Activated naive CD4-positive, alpha-beta T cell treated with Interleukin-2 at 50 U/mL for 16 hours (primary cell): ENCODE measurements around the gene LRP5.

Experiments
- DNase-seq: peaks from one replicate; pipeline ENCODE4 v3.0.0-alpha.2; 2020

Gene LRP5

DNA sequence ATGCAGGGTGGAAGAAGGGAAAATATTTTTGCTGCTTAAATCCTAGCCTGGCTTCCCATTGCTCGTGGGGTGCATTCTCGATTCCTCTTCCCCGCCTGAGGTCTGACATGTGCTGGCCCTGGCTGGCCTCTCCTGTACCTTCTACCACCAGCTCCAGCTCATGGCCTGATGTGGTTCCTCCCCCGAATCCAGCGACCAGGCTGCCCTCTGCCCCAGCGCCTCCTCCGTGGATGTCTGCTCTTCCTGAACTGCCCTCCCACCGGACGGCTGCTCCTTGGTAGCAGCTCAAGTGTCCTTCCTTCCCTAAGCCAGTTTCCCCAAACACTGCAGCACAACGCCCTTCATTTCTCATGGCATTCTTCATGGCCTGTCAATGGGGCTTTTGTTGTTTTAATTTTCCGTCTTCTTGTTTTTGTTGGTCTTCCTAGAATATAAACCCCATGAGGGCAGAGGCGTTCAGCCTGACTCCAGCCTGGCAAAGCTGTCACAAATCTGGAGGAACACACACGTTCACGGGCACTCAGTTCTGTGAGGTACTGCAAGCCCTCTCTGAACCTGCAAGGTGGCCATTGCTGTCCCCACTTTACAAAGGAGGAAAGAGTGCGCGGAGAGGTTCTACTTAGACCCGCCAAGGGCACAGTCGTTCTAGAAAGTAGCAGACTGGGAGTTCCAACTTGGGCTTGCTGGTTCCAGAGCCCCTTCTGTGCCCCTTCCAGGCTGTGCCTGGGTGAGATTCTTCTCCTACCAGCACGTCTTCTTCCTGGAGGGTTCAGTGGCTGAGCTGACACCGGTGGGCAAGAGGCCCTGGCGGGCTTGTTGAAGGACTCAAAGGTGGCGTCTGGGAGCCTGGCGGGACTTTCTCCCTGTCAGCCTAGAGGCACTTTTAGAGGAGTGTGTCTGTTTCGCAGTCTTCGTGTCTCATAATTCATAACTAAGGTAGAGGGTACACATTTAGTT lies 953 bp upstream of the LRP5 start:
- no peak for DNase-seq

DNA sequence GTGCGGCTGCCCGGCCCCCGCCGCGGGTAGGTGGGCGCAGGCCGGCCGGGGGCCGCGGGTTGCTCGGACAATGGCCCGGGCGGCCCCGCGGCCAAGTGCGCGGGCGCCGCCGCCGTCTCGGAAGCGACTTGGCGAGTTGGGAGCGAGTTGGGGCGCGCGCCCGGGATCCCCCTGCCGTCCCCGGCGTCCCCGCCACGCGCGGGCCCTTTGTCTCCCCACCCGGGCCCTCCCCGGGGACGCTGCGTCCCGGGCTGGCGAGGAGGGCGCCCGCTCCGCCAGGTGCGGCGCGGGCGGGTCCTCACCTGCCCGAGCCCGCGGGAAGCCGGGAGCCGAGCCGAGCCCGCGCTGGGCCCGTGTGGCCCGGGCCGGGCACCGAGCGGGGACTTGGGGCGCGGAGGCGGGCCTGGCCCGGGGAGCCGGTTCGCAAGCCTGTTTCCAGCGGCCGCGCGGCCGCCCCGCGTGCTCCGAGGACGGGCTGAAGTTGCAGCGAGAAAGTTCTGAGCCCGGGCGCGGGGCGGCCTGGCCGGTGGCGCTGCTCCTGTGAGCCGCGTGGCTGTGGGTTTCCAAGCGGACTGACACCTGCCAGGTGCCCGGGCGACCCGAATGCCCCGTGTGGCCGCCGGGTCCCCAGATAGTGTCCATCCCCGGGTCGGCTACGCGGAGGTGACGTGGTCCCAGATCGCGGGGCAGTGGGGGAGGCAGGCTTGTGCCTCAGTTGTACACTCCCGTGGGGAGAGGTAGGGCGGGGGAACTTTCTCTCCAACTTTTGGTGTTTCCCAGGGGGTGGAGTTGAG lies 586 bp downstream of the LRP5 start:
- peak; percentile 17 for DNase-seq

DNA sequence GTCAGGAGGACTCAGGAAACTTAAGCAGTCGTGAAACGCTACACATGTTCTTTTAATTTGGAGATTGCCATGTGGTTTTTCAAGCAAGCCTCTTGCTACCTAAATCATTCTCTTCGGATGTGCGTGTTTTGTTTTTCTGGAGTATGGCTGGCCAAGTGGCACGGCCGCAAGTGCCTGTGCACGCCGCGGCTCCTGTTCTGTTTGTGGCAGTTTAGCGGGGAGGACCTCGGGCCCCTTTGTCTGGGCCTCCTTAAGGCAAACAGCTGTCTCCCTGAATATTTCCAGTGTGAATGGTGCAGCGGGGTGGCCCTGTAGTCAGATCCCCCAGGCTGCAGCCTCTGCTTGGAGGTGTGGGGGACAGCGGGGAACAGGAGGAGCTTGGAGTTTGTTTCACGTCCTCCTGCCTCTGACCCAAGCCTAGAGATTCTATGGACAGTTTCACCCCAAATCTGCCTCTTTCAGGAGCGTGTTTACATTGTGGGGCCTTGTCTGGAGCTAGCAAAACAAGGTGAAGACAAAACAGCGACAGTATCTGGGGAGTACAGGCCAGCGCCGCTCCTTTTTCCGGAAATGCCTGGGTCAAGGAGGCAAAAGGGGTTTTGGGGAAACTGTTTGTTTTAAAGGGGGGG lies 1.3 kb downstream of the LRP5 start:
- DNase-seq = no peak

DNA sequence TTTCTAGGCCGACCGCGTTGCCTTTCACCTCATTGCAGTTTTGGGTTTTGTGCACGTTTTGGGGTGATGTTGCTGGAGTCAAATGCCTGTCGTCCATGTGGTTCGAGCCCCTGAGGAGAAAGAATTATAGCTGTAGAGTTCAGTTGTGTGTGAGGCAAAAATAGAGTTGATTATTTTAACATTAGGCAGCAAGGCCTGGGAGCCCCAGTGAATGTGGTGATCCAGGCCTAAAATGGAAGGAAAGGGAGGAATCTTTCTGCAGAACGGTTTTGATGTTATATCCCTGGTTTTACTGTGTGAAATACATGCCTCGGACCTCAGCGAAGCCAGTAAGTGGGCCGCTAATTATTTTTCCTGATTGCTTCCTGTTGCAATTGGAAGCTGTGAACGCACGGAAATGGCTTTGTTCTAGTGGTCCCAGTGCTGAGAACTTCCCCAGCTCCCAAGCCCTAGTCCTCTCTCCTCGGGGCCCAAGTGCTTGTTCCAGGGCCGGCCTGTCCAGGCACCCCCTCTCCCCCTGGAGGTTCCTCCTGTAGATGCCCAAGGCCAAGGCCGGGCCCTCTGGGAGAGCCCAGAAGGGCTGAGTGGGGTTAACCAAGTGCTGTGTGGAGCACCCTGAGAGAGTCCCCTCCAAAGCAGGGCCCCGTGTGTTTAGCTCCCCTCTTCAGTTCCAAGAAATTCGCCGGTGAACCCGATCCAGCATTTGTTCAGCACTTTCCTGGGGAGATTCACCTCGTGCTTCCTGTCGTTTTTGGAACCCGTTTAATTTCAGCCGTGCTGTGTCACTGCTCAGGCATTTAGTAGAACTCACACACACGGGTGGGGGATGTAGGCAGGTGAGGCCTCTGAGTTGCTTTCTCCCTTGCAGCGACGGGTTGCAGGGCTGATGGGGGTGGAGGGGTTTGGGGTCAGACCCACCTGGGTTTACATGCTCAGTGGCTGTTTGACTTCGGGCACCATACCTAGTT lies 2.1 kb downstream of the LRP5 start:
- no peak for DNase-seq

DNA sequence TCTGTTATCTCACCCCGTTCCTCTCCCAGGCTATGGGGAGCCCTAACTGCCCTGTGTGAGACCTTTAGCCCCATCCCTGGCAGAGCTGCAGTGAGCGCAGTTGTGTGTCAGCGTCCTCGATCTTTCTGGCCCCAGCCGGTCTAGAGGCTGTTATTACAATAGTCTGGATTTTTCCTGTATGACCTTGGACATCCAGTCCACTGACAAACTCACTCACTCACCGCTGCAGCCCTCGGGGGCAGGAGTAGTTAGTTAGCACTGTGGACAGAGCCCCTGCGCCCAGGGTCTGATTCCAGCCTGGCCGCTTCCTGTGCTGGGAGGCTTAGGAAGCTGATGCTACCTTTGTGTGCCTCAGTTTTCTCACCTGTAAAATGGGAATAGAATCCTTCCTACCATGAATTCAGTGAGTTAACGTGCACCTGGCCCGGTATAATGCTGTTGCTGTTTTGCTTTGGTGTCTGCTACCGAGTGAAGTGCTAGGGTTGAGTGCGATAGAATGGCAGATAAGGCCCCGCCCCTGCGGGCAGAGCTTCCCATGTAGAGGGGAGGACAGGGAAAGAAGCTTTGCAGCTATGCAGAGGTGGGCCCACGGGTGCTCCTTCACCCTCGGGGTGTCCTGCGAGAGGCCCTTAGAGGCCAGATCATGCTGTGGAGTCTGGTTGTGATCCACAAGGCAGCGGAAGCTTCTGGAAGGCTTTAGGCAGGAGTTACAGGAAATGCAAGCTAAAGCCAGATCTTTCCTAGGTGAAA lies 3.0 kb downstream of the LRP5 start:
- DNase-seq = no peak

DNA sequence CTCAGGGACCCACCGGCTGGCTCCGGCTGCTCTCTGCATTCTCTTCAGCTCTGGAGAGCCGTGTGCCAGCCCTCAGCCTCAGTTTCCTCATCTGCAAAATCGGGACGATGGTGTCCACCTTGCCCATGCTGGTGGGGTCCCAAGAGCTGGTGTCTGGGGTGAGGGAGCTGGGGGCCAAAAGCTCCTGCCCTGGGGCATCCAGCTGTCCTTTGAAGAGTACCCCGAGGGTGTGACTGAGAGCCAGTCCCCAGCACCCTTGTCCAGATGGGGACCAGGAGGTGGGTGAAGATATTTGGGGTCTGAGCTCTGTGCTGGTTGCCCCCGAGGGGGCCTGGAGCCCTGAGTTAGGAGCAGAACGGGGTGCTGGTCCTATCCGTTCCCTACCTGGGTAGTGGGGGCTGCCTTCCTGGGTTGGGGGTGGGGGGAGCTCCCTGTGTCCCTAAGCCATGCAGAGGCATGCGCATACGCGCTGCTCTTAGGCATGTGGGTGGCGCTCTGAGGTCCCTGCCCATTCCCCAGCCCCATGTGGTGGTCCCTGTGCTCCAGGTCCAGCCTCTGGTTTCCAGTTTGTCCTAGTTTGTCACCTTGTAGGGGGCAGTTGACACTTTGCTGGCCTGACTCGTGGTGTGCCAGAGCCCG lies 4.9 kb downstream of the LRP5 start:
- DNase-seq = no peak

DNA sequence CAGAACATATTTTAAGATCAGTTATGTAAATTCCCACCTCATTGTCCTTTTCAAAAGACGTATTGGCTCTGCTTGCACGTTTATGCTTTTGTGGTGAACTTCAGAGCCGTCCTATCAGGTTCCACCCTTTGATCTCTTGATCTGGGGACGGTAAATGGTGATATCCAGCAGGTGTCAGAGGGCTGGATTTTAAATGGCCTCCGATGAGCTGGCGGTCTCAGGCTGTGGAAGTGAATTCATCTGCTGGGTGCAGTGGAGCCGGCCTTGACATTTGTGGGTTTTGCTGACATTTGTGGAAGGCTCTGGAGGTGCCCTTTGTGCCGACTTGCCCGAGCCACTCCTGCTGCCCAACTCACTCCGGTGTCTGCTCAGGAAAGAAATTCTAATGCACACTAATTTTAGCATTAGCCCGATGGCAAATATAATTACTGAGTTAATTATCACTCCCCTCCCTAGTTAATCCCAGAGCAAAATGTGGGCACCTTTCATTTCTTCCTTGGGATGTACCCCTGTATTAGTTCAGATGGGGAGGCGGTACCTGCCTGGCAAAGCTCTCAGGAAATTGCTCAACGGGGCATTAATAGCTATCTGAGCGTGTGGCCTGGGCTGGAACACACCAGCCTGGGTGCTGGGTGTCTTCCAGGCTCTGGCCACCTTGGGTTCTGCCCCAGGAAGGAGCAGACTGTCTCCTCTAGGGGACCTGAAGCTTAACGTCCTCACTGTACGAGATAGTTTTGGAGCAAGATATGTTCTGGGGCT lies 9.1 kb downstream of the LRP5 start:
- no peak for DNase-seq

DNA sequence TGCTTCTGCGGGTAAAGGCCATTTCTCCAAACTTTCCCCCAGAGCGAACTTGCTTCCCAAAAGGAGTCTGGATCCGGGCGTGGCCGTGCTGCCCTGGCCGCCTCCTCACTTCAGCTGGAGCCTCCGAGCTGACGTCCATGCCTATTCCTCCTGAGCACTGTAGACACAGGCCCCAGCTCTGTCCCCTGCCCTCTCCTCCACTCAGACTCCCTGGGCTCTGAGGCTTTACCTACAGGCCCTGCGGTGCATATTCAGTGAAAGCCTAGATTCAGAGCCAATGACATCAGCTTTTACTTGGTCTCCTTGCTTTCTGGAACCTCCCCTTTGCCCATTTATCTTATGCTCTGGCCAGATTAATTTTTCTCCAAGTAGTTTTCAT lies 9.7 kb downstream of the LRP5 start:
- DNase-seq = no peak

DNA sequence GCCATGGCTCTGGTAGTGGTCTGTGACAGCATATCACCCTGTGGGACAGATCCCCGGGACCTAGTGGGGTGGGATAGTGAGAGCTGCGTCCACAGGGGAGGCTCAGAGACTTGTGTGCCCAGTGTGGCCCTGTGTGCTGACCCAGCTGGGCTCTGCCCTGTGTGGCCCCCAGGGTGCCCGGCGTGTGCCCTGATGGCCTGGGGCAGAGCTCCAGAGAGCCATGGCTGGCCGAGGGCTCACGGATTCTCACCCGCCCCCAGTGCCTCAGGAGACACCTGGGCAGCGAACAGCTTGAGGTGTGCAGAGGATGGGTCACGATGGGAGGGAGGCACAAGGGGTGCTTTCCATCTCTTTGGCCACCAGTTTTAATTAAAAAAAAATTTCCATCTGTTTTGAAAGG lies 11.8 kb downstream of the LRP5 start:
- no peak for DNase-seq

DNA sequence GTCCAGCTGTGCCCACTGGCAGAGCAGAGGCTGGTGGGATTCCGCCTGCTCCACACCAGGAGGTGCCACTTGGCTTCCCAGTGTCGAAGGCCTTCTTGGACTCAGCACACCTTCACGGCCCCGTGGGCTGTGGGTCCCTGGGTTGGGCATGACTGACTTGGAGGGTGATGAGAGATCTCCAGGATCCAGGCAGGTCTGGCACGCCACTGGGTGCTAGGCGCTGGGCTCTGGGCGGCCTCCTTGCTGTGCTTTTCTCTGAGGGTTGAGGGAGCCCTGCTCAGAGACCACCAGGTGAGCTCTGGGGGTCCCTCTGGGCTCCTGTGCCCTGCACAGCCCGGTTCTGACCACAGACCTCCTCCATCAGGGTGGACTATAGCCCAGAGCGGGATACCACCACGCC lies 12.3 kb downstream of the LRP5 start:
- no peak for DNase-seq

DNA sequence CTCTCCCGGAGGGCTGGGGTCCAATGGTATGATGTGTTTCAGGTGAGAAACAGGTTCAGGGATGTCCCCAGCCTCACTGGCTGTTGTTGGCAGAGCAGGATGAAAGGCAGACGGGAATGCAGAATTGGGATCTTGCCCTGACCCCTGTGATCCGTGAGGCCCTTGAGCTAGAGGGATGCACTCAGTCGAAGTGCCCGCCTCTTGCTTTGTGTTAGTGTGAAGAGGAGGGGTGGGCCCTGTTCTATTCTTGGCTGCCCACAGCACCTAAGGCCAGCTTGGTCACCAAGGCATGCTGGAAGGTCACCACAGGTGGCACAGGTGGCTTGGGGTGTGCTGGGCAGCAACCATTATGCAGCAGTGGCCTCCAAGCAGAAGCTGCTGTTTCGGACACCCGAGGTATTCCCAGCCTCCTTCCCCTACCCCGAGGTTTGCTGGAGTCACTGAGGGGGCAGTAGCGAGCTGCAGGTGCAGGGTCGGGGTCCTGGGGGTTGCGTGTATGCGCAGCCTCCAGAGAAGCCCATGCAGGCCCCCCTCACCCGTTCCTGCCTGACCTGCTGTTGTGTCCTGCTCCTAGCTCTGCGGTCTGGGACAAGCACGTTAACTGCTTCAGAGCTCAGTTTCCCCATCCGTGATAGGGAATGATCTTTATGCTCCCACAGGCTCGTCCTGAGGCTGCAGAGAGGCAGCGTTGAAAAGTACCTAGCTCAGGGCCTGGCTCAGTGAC lies 13.0 kb downstream of the LRP5 start:
- no peak for DNase-seq

DNA sequence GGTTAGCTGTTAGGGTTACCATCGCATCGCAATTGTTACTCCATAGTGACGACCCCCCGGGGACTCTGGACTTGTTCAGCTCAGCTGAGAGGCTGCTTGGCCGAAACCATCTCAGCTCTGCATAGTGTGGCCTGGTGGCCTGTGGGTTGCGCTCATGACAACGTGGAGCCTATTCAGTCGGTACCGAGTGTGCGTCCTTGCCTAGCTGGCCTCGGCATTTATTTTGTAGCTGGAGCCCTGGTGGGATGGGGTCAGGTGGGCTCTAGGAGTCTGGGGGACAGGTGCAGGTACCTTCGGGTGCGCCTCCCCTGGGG lies 13.5 kb downstream of the LRP5 start:
- no peak for DNase-seq

DNA sequence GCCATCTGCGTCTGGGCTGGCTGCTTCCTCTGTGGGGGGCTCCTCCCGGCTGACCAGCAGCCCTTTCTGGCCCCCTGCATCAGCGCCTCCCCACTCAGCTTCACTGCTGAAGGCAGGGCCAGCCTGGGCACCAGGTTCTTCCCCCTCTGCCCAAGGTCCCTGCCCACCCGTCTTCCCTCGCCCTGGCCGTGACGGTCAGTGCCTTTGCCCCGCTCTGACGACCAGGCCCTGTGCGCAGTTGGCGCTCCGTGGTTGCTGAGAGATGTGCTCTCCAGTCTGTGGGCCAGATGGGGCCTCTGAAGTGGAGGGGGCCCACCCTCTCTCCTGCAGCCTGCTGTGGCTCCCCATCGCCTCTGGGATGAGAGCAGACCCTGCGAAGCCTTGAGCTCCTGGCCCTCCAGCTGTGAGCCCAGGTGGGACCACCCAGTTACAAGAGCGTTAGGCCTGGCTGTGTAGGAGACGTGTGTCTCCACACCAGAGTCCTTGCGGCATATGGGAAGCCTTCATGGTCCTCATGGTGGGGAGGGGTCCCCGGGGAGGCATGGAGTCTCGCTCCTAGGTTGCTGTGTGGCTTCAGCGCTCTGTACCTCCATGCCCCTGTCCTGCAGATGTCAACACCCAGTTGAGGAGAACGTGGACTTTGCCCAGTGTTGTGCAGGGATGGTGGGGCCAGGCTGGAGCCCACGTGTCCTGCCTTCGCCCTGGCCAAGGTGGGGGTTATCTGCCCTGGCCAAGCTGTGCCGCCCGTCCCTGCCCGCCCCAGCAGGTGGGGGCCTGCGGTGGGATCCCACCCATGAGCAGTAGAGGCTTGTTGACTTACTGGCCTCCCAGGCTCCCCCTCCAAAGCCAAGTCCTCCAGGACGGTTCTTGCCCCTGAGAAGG lies 14.2 kb downstream of the LRP5 start:
- no peak for DNase-seq

DNA sequence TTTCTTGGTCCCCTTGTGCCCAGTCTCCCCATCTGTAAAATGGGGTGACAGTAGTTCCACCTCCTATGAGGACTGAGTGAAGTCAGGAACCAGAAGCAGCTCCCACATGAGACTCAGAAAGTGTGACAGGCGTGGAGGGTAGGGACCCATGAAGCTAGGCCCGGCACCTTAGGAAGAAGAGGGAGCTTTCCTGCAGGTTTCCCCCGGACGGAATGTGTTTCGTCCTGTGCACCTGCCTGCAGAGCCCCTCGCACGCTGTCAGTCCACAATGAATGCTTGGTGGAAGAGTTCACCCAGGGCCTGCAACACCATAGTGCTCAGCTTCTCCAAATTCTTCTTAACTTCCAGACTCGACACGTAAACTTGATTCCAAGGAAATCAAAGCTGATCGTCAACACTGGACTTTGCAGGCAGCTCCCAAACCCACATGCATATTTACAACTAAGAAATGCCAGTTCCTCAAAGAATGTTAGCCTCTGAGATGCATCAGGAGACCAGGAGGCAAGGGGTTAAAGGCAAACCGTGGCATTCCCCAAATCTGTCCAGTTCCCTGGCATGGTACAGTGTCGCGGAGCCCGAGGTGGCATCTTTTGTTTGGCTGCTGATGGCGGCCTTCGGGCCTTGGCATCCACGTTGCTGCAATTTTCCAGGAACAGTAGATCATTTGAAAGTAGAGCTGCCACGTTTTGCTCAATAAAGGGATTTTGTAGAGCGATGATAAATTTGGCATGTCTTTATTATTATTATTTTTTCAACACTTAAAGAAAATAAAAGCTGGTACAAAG lies 15.4 kb downstream of the LRP5 start:
- no peak for DNase-seq

DNA sequence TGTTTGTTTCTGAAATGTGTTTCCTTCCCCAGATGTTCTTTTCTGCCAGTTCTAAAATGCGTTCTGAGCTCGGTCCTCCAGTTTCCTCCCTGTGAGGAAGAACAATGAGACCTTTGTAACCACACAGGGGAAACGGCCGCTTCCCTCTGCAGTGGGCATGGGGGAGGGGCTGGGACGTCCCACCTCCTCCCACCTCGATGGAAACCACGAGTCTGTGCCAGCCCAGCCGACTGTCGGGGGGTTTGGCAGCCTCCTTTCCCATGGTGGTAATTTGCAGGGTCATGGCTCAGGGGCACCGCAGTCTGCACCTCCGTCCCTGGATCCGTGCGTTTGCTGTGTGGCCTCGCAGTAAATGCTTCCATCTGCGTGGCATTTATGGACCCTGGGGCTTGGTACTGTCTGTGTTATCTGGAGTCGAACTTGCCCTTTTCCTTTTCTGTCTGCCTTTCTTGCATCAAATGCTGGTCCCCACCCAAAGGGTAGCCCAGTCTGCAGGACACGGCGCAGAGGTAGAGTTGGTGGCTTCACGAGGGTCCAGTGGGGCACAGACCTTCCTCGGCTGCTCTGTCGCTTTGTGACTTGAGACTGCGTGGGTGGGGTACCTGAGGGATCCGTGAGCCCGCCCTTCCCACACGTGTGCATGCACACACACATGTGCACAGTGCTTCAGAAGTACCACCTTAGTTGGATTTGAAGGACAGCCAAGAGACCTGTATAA lies 16.1 kb downstream of the LRP5 start:
- DNase-seq = peak; percentile 9

DNA sequence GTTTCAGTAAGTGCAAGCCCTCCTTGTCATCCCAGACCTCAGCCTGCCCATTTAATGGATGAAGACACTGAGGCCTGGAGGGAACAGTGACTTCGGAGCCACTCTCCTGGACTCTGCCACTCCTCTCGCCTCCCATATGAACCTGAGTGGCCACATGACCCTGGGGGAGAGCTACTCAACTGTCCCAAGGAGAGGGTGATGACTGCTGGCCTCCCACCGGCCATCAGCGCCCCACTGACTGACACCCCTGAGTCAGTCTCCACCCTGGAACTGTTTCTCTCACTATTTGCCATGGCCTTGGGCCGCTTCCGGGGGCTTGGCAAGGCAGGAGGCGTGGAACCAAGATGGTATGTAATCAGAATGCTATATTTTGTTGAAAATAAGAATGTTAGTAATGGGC lies 17.1 kb downstream of the LRP5 start:
- DNase-seq = no peak

DNA sequence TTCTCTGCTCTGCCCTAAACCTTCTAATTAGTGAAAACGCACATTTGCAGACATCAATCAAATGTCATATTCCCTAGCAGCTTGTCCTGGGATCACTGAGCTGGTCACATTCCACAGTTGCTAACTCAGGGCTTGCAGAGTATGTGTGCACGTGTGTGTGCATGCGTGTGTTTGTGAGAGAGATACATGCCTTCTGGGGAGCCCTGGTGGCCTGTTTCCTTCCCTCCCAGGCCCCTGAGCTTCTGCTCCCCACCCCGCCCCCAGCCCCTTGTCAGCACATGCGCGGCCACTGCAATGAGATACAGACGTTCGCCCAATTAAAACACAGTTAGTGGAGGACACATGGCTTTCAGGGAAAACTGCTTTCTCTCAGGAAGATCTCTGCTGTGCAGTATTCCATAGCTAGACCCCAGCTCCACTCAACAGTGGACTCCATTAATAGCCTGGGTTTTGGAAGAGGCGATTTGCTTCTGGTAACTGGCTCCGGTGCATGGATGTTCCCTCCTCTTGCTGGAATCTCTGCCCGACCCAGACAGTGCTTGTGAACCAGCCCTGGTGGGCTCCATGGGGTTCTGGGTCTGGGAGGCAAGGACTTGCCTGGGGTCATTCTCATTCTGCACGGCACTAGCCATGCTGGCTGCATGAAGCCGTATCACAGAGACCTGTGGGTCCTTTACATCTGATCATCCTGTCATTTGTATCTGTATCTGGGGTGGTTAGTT lies 17.7 kb downstream of the LRP5 start:
- no peak for DNase-seq
